Muscle of leg (tissue), 11 donors: ENCODE results near the gene PHLPP2. TPM values are rescaled to one million over a fixed set of nuclear protein-coding genes. Genes with fewer than 3 reads are reported as not detected.
A peak's percentile ranks its signal among the peaks of the same experiment; 100 is the strongest.

Experiments used
- DNase-seq: peaks from one replicate; pipeline ENCODE4 v3.0.0; 2013
- H3K27ac ChIP-seq: one replicate; pipeline ENCODE4 v1.5.1; 2013; ENCODE audit warnings: mild to moderate bottlenecking, low read length, control low read depth
- H3K27me3 ChIP-seq: one replicate; pipeline ENCODE4 v1.6.1; 2013; ENCODE audit warnings: low read length; ENCODE audit not compliant: control insufficient read depth, insufficient read depth
- H3K36me3 ChIP-seq: one replicate; pipeline ENCODE4 v1.6.1; 2013; ENCODE audit warnings: low read length; ENCODE audit not compliant: control insufficient read depth, insufficient read depth
- H3K4me1 ChIP-seq: one replicate; pipeline ENCODE4 v1.6.1; 2013; ENCODE audit warnings: low read length; ENCODE audit not compliant: control insufficient read depth, insufficient read depth
- H3K4me3 ChIP-seq: one replicate; pipeline ENCODE4 v1.5.1; 2013; ENCODE audit warnings: low read length, control low read depth
- H3K9me3 ChIP-seq: replicated peaks from 2 replicates; pipeline ENCODE4 v1.6.1; 2013; ENCODE audit warnings: low read depth, low read length; ENCODE audit not compliant: control insufficient read depth
- WGBS: methylation state at CpG from one replicate; pipeline ENCODE4 v1.1.5; 2013; ENCODE audit warnings: missing lambda C conversion rate; ENCODE audit not compliant: insufficient coverage; 5-methylcytosine and 5-hydroxymethylcytosine counted together
- polyA plus RNA-seq, 8 donors: library from polyadenylated mRNA; unstranded; fragments of 120-200 nt; gene quantifications; one replicate each; pipeline versions ENCODE4 v1.2.1 to v1.2.3, GENCODE V29; 2013; ENCODE audit warnings: inconsistent platforms in 1 of 8, low replicate concordance in 1 of 8; ENCODE audit not compliant: insufficient read length in 8 of 8, insufficient read depth in 1 of 8
- total RNA-seq: library from RNA; stranded (reverse); fragments of 120-200 nt; gene quantifications from one replicate; pipeline ENCODE4 v1.2.4, GENCODE V29; 2013

PHLPP2 gene
- total and polyA plus RNA-seq, 9 donors = 4.6 to 7.9 (median 5.6) TPM

DNA sequence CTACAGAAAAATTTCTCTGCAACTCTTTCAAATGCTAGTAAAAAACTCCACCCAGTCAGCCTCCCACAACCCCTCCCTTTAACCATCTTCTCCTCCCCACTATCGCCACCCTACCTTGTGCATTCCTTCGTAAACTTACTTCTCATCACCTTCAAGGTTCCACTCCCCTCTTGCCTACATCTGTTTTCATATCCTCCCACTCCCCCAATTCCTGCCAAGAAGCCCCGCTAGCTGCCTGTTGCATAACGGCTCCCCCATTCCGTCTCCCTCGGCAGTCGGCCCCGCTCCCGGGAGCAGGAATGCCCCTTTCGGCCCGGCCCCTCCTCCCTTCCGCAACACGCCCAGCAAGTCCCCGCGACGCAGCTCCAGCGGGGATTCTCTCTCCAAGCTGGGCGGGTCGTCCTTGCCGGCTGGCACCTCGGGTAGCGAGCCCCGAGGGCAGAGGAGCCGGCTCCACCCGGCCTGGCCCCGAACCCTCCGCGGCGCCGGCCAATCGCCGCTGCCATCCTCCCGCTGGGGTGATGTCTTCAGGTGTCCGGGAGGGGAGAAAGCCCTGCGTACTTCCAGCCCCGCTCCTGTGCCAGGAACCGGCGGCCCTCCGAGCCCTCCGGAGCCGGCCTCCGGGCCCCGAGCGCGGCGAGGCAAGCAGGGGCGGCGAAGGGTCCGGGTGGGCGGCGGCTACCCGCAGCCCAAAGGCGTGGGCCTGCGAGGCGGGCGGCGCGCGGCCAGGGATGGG, 1.5 kb downstream of the PHLPP2 start:
- H3K9me3 ChIP-seq = no peaks in the 10 kb centered on the region
- peak overlapping the region; percentile 75 for H3K4me3 ChIP-seq
- WGBS = under 1% methylated on average over 58 of the region's 59 CpGs
- peak; percentile 66 for DNase-seq
- peaks cover 4% of the 10 kb centered on the region for H3K4me1 ChIP-seq
- H3K27me3 ChIP-seq = no peaks in the 10 kb centered on the region
- peak overlapping the region; percentile 72 for H3K27ac ChIP-seq
- no peaks in the 10 kb centered on the region for H3K36me3 ChIP-seq

DNA sequence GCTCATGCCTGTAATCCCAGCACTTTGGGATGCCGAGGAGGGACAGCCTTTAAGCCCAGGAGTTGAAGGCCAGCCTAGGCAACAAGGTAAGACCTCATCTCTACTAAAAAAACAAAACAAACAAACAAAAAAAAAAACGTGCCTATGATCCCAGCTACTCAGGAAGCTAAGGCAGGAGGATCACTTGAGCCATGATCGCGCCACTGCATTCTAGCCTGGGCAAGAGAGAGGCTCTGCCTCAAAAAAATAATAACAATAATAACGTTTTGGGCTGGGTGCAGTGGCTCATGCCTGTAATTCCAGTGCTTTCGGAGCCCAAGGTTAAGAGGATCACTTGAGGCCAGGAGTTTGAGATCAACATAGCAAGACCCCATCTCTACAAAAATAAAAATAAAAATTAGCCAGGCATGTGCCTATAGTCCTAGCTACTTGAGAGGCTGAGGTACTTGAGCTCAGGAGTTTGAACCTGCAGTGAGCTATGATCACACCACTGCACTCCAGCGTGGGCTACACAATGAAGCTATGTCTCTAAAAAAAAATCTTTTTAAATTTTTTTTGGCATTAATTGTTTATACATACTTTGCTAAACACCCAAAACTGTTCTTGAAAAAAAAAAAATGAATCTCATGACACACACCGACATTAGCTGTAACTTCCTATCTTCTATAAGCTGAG, 3.3 kb downstream of the PHLPP2 start:
- WGBS = 40% methylated on average over 1 of the region's 8 CpGs
- no peak overlapping the region for H3K4me3 ChIP-seq
- H3K9me3 ChIP-seq = no peaks in the 10 kb centered on the region
- no peaks in the 10 kb centered on the region for H3K36me3 ChIP-seq
- H3K27me3 ChIP-seq = no peaks in the 10 kb centered on the region
- no peak overlapping the region for H3K27ac ChIP-seq
- peaks cover 4% of the 10 kb centered on the region for H3K4me1 ChIP-seq
- no peak for DNase-seq

DNA sequence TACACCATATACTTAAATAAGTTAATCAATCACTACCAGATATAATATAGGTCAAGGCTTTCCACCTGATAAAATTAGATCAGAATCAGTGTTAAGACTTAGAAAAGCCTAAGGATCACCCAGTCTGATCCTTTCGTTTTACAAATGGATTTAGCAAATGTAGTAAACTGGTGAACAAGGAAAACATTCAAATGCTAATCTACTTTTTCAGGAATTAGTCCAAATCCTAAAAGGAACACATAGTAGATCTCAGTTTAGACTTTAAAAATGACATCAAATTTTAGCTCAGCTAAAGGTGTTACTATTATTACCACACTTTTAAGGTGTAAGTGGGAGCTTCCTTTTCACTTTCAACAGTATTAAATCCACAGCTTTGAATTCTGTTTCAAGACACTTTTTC, 12.0 kb downstream of the PHLPP2 start:
- DNase-seq = no peak
- WGBS = no CpG with 5 or more reads among the region's 1 CpG
- peaks cover 9% of the 10 kb centered on the region for H3K36me3 ChIP-seq
- no peaks in the 10 kb centered on the region for H3K27me3 ChIP-seq
- no peak overlapping the region for H3K27ac ChIP-seq
- no peaks in the 10 kb centered on the region for H3K9me3 ChIP-seq
- no peak overlapping the region for H3K4me3 ChIP-seq
- H3K4me1 ChIP-seq = peaks cover 2% of the 10 kb centered on the region

DNA sequence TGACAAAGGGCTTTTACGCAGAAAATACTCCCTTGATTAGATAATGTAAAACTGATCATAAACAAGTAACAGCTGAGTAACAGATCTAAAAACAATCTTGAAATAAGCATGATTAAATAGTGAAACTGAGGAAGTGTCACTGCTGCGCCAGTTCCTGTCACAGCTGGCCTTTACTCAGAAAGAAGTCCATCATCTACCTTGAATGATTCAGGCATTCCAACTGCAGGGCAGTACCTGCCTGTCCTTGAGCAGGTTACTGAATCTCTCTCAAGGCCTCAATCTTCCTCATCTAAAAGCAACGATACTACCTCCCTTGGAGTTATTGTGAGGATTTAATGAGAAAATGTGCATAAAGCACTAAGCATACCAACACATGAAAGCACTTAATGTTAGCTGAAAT, 12.7 kb downstream of the PHLPP2 start:
- H3K4me3 ChIP-seq = no peak overlapping the region
- DNase-seq = no peak
- H3K27ac ChIP-seq = no peak overlapping the region
- peaks cover 4% of the 10 kb centered on the region for H3K4me1 ChIP-seq
- peaks cover 9% of the 10 kb centered on the region for H3K36me3 ChIP-seq
- H3K9me3 ChIP-seq = no peaks in the 10 kb centered on the region
- no peaks in the 10 kb centered on the region for H3K27me3 ChIP-seq
- WGBS = no CpG with 5 or more reads among the region's 3 CpGs

GRCh38 chr16:71709229-71709781, 15.2 kb downstream of the PHLPP2 start:
- Histone ChIP-seq H3K36me3 (peaks cover 6% of the 10 kb centered on the region), H3K4me1 (peaks cover 4% of the 10 kb centered on the region), H3K27me3 (no peaks in the 10 kb centered on the region), H3K4me3 (no peak overlapping the region), H3K9me3 (no peaks in the 10 kb centered on the region), H3K27ac (no peak overlapping the region)
- WGBS = no CpG with 5 or more reads among the region's 2 CpGs
- no peak for DNase-seq

- no peaks in the 10 kb centered on the region for H3K27me3 ChIP-seq
- H3K4me1 ChIP-seq = peaks cover 4% of the 10 kb centered on the region
- WGBS = 100% methylated on average over 1 of the region's 2 CpGs
- DNase-seq = no peak
- peaks cover under 1% of the 10 kb centered on the region for H3K36me3 ChIP-seq
- no peak overlapping the region for H3K4me3 ChIP-seq
- H3K27ac ChIP-seq = no peak overlapping the region
- H3K9me3 ChIP-seq = no peaks in the 10 kb centered on the region
Measured at GRCh38 chr16:71708696-71709095, 15.8 kb downstream of the PHLPP2 start.

DNA sequence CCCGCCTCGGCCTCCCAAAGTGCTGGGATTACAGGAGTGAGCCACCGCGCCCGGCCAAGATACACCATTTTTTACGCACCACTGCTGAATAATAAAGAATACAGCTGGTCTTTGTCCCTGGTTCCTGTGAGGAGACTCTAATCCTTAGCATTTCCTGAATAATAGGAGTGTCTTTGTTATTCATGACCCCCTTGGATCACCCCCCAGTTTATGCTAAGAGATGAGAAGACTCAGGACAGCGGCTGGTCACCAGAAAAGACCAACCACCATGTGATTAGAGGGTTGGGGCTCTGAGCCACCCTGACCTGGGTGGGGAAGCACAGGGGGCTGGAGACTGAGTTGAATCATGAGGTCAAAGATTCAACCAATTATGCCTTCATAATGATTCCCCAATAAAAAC, 17.3 kb downstream of the PHLPP2 start:
- WGBS = 100% methylated on average over 3 of the region's 7 CpGs
- no peak for DNase-seq
- Histone ChIP-seq H3K27me3 (no peaks in the 10 kb centered on the region), H3K36me3 (no peaks in the 10 kb centered on the region), H3K4me1 (peaks cover 4% of the 10 kb centered on the region), H3K9me3 (no peaks in the 10 kb centered on the region), H3K4me3 (no peak overlapping the region), H3K27ac (no peak overlapping the region)

GRCh38 chr16:71706046-71706445, 18.5 kb downstream of the PHLPP2 start:
- Histone ChIP-seq H3K4me3 (no peak overlapping the region), H3K4me1 (peaks cover 4% of the 10 kb centered on the region), H3K9me3 (no peaks in the 10 kb centered on the region), H3K36me3 (no peaks in the 10 kb centered on the region), H3K27ac (no peak overlapping the region), H3K27me3 (no peaks in the 10 kb centered on the region)
- no CpG with 5 or more reads among the region's 2 CpGs for WGBS
- no peak for DNase-seq

GRCh38 chr16:71703333-71703732, 21.2 kb downstream of the PHLPP2 start:
- peaks cover 10% of the 10 kb centered on the region for H3K36me3 ChIP-seq
- H3K4me3 ChIP-seq = no peak overlapping the region
- H3K4me1 ChIP-seq = peaks cover 4% of the 10 kb centered on the region
- no peaks in the 10 kb centered on the region for H3K27me3 ChIP-seq
- DNase-seq = no peak
- H3K27ac ChIP-seq = no peak overlapping the region
- H3K9me3 ChIP-seq = no peaks in the 10 kb centered on the region
- 67% methylated on average over 1 of the region's 1 CpG for WGBS

DNA sequence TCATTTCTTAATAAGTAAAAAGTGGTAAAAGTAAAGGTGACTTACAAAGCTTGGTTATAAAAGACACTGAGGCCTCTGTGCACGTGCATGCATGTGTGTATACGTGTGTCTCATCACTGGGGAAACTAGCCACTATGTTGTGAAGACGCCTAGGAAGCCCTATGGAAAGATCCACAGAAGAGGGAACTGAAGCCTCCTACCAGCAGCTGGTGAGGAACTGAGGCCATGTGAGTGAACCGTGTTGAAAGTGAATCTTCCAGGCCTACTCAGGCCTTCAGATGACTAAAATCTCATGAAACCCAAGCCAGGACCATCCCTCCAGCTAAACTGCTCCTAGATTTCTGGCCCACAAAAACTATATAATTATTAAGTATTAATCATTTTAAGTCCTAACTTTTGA, 23.7 kb downstream of the PHLPP2 start:
- Histone ChIP-seq H3K9me3 (no peaks in the 10 kb centered on the region), H3K4me1 (no peaks in the 10 kb centered on the region), H3K27ac (no peak overlapping the region), H3K36me3 (peaks cover 17% of the 10 kb centered on the region), H3K27me3 (no peaks in the 10 kb centered on the region), H3K4me3 (no peak overlapping the region)
- WGBS = 87% methylated on average over 3 of the region's 4 CpGs
- DNase-seq = peak; percentile 15
